ENCODE results near the gene IGFBP2.
A peak's percentile ranks its signal among the peaks of the same experiment; 100 is the strongest.
"Not testable (repeated sequence)": the region's sequence is repeated elsewhere in the genome, so short reads cannot be mapped to it uniquely, and the experiment has no call there.

IGFBP2 gene

DNA sequence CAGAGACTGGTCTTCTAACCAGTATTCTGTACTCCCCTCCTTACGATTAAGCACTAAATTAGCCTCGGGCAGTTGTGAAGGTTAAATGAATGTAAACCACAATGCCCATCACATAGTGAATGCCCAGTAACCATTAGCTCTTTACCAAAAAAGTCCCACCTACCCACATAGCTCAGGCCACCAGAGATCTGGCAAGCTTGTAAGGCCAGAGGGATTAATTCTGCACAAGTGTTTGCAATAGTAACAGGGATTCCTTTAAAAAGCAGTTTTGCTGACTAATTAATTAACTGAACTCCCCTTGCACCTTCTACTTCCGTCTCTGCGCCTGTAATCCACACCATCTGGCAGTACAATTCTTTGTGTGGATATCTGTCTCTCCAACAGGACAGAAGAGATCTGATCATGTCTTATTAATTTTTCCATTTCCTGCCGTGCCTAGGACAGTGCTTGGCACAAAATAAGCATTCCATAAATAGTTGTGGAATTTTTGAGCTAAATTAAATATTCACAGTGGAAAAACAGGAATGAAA lies 36.2 kb upstream of the IGFBP2 start:
- DNase-seq = peak; percentile 71
- no peak overlapping the region for H3K4me3 ChIP-seq (ENCODE audit: low read depth, low read length)

GRCh38 chr2:216597825-216598224 lies 35.4 kb upstream of the IGFBP2 start:
- H3K27ac ChIP-seq = peak overlapping the region; percentile 43
- peak; percentile 26 for DNase-seq
- not testable (repeated sequence) for H3K36me3 ChIP-seq; H3K4me3 ChIP-seq (ENCODE audit: low read depth, low read length); H3K27me3 ChIP-seq (ENCODE audit: insufficient read depth, low read depth, severe bottlenecking); H3K9me3 ChIP-seq (ENCODE audit: severe bottlenecking)

More for the DNA sequence above, 36.2 kb upstream of the IGFBP2 start:
- Histone ChIP-seq H3K27ac (peak overlapping the region; percentile 43), H3K36me3 (no peaks in the 10 kb centered on the region), H3K27me3 (ENCODE audit: insufficient read depth, low read depth, severe bottlenecking) (no peaks in the 10 kb centered on the region), H3K9me3 (ENCODE audit: severe bottlenecking) (no peaks in the 10 kb centered on the region)
- no peak for TF ChIP-seq CTCF (IDR thresholded peaks at IDR 0.05; ENCODE audit: low read depth, low read length)

DNA sequence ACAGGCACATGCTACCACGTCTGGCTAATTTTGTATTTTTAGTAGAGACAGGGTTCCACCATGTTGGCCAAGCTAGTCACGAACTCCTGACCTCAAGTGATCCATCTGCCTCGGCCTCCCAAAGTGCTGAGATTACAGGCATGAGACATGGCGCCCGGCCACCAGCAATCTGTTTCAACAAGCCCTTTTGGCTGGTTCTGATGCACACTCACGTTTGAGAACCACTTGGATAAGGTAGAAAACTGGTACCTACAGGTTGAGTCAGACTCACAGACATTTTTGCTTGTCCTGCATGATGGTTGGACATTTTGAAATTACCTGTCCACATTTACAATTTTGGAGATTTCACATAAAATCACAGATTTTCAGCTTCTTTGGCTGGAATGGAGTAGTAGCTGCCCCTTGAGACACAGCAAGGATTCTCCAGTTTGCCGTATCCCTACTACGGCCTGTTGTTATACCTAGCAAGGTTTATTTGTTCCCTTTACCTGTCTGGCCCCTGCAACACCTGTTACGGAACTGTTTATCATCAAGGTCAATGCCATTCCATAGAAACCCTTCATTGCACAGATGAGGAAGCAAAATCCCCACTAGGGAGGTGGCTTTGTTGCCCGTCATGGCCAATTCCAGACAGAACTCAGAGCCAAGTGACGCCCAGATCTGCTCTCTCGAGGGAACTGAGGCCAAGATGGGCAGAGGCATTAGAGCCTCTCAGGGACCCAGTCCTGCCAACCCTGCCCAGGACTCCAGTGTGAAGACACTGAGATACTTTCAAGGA lies 31.4 kb upstream of the IGFBP2 start:
- Histone ChIP-seq H3K27ac (no peak overlapping the region), H3K9me3 (ENCODE audit: severe bottlenecking) (no peaks in the 10 kb centered on the region), H3K4me3 (ENCODE audit: low read depth, low read length) (no peak overlapping the region), H3K36me3 (no peaks in the 10 kb centered on the region), H3K27me3 (ENCODE audit: insufficient read depth, low read depth, severe bottlenecking) (no peaks in the 10 kb centered on the region)
- DNase-seq = no peak
- no peak for TF ChIP-seq CTCF (IDR thresholded peaks at IDR 0.05; ENCODE audit: low read depth, low read length)

DNA sequence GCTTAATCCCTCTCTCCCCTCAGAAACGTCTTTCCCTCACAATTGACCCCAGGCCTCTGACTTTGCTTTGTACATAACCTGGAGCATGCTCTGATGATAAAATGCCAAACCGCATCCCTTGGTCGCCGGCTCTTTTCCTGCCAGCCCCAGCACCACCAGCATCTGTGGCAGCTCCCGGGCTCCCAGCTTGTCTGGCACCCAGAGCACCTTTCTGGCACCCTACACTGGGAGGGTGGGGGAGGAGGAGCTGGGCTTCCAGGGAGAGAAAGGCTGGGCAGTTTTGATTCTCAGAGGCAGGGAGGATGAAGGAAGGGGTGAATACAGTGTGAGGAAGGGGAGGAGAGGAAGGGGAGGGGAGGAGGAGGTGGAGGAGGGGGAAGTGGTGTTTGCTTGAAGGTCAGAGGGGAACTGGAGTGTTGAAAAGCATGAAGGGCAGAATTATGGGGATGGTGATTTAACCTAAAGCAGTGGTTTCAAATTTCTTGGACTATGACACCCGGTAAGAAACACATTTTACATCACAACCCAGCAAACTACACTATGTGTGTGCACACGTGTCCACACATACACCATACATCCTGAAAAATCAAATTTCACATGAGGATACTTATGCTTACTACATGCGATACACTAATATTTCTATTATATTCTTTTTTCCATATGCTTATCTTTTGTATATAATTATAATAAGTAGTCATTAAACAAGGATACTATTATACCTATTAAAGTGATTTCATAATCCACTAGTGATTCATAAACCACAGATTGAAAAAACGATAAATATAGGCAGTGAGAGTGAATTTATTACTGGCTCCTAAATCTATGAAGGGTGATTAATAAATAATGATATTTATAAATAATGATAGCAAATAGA lies 30.0 kb upstream of the IGFBP2 start:
- TF ChIP-seq CTCF (IDR thresholded peaks at IDR 0.05; ENCODE audit: low read depth, low read length) = no peak
- Histone ChIP-seq H3K27ac (no peak overlapping the region), H3K4me3 (ENCODE audit: low read depth, low read length) (no peak overlapping the region), H3K27me3 (ENCODE audit: insufficient read depth, low read depth, severe bottlenecking) (no peaks in the 10 kb centered on the region), H3K36me3 (no peaks in the 10 kb centered on the region), H3K9me3 (ENCODE audit: severe bottlenecking) (no peaks in the 10 kb centered on the region)
- DNase-seq = no peak

- Histone ChIP-seq H3K27me3 (ENCODE audit: insufficient read depth, low read depth, severe bottlenecking) (no peaks in the 10 kb centered on the region), H3K36me3 (no peaks in the 10 kb centered on the region), H3K9me3 (ENCODE audit: severe bottlenecking) (no peaks in the 10 kb centered on the region), H3K4me3 (ENCODE audit: low read depth, low read length) (no peak overlapping the region), H3K27ac (no peak overlapping the region)
- no peak for TF ChIP-seq CTCF (IDR thresholded peaks at IDR 0.05; ENCODE audit: low read depth, low read length)
- DNase-seq = no peak
Observed at GRCh38 chr2:216603884-216604245, 29.4 kb upstream of the IGFBP2 start.

DNA sequence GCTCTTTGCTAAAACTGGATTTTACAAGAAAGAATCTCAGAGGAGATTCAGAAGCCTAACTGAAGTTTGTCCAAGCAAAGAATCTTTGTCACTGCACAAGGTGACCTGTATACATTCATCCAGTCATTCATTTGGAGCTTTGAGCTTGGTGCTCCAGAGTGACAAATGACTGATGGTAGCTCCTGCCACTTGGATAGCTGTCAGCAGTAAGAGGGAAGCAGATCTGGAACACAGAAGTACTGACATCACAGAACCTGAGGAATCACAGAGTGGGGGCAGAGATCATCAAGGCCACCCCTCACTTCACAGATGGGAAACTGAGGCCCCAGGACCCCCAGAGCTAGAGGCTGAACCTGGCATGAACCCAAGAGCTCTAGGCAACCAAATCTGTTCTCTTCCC lies 28.8 kb upstream of the IGFBP2 start:
- Histone ChIP-seq H3K36me3 (no peaks in the 10 kb centered on the region), H3K27ac (no peak overlapping the region), H3K9me3 (ENCODE audit: severe bottlenecking) (no peaks in the 10 kb centered on the region), H3K4me3 (ENCODE audit: low read depth, low read length) (no peak overlapping the region), H3K27me3 (ENCODE audit: insufficient read depth, low read depth, severe bottlenecking) (no peaks in the 10 kb centered on the region)
- DNase-seq = no peak
- no peak for TF ChIP-seq CTCF (IDR thresholded peaks at IDR 0.05; ENCODE audit: low read depth, low read length)

Measured in WERI-Rb-1 (cell line).